NT2/D1 (cell line): ENCODE results near the gene RPL14.

ENCODE experiments used
- DNase-seq: peaks from one replicate; pipeline ENCODE4 v3.0.0-alpha.2; 2011; ENCODE audit warnings: low read depth, low spot score
- H3K27me3 ChIP-seq: 2 replicates; pipeline ENCODE4 v1.6.0; 2011; ENCODE audit warnings: mild to moderate bottlenecking; ENCODE audit not compliant: insufficient read length, insufficient read depth
- H3K36me3 ChIP-seq: 2 replicates; pipeline ENCODE4 v1.6.1; 2011; ENCODE audit warnings: mild to moderate bottlenecking, low read length, mixed read lengths; ENCODE audit not compliant: insufficient read depth, insufficient read length
- H3K4me1 ChIP-seq: 2 replicates; pipeline ENCODE4 v1.5.1; 2011; ENCODE audit not compliant: insufficient read depth, insufficient read length
- H3K4me3 ChIP-seq: 2 replicates; pipeline ENCODE4 v1.5.1; 2011; ENCODE audit warnings: low read depth; ENCODE audit not compliant: insufficient read length
- H3K9ac ChIP-seq: 2 replicates; pipeline ENCODE4 v1.6.0; 2011; ENCODE audit warnings: low read depth; ENCODE audit not compliant: insufficient read length
- H3K9me3 ChIP-seq: 2 replicates; pipeline ENCODE4 v1.5.1; 2011; ENCODE audit warnings: mild to moderate bottlenecking, low read length; ENCODE audit not compliant: insufficient read depth
- SUZ12 ChIP-seq: IDR thresholded peaks from 2 replicates; pipeline ENCODE4 v1.6.1; 2011; ENCODE audit not compliant: insufficient read length, insufficient read depth; ENCODE audit errors: extremely low read depth
- YY1 ChIP-seq: IDR thresholded peaks from 2 replicates; pipeline ENCODE4 v1.6.1; 2011; ENCODE audit not compliant: insufficient read length, insufficient read depth
- ZNF274 ChIP-seq: IDR thresholded peaks from 2 replicates; pipeline ENCODE4 v1.6.1; 2011; ENCODE audit warnings: mild to moderate bottlenecking, low read depth, low read length

The RPL14 gene

DNA sequence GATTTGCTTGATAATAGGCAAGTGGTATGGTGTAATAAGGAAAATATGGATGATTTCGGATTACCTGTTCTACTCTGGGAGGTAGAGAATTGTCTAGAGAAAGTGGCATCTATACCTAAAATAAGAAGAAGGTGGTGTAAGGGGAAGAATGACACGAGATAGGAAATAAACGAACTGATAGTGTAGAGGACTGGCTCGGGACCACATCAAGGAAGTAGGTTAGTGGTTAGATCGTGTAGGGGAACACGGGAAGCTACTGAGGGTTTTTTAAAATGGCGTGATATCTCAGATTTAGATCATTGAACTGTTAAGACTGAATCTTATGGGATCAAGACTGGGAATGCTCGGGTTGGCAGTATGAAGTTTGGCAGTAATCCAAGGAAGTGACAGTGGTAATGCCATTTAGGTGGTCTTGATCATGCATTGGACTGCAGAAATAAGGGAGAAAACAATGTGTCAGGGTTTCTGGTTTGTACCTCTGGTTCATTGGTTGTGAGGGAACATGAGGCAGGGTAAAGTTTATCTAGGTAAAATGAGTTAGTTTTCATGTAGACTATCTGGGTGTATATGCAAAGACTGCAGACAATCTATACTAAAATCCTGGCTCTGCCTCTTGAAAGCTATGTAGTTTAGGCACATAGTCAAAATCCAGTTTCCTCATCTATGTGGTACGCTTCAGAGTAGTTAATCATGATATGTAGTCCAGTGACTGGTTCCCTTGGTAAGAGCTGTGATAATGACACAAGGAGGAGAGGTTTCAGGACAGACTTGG is 7.4 kb downstream of the RPL14 start:
- no peak overlapping the region for H3K9ac ChIP-seq
- no peak for DNase-seq
- H3K4me3 ChIP-seq = no peak overlapping the region
- H3K4me1 ChIP-seq = no peaks in the 10 kb centered on the region
- no peaks in the 10 kb centered on the region for H3K27me3 ChIP-seq
- H3K36me3 ChIP-seq = peaks cover 78% of the 10 kb centered on the region
- H3K9me3 ChIP-seq = no peaks in the 10 kb centered on the region
- TF ChIP-seq YY1 = no peak
- TF ChIP-seq SUZ12 = no peak
- no peak for TF ChIP-seq ZNF274

DNA sequence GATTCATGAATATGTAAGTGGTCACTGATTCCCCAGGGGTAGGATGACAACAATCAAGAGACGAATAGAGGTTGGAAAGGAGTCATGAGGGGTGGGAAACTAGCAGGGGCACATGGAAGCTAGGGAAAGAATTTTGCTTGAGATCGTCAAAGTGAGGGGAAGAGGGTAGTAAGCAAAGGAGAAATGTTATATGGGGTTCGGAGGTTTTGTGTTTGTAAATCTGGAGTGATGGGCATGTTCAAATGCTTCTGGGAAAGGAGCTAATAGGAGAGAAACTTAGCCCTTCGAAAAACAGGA is 7.9 kb downstream of the RPL14 start:
- TF ChIP-seq ZNF274 (no peak), YY1 (no peak), SUZ12 (no peak)
- no peaks in the 10 kb centered on the region for H3K27me3 ChIP-seq
- H3K9ac ChIP-seq = no peak overlapping the region
- H3K4me3 ChIP-seq = no peak overlapping the region
- no peaks in the 10 kb centered on the region for H3K9me3 ChIP-seq
- peaks cover 74% of the 10 kb centered on the region for H3K36me3 ChIP-seq
- no peaks in the 10 kb centered on the region for H3K4me1 ChIP-seq
- DNase-seq = no peak

DNA sequence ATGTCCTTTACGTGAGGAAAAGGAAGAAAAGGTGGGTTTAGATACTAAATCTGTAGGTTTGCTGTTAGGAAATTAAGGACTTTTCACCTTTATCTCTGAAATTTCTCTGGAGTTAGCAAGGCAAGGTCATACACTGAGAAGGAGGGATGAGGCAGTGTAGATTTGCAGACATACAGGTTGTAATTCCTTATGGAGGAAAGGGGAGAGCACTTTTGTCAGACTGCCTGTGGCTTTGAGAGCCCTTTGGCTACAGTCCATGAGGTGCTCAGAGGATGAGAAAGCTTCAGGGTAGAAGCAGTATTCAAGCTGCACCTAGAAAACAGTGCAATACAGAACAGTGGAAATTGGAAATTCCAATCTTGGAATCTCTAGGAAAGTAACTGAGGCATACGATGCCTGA is 8.3 kb downstream of the RPL14 start:
- no peak overlapping the region for H3K4me3 ChIP-seq
- H3K9me3 ChIP-seq = no peaks in the 10 kb centered on the region
- peaks cover 70% of the 10 kb centered on the region for H3K36me3 ChIP-seq
- DNase-seq = no peak
- no peaks in the 10 kb centered on the region for H3K4me1 ChIP-seq
- H3K27me3 ChIP-seq = no peaks in the 10 kb centered on the region
- no peak overlapping the region for H3K9ac ChIP-seq
- TF ChIP-seq ZNF274 (no peak), SUZ12 (no peak), YY1 (no peak)

DNA sequence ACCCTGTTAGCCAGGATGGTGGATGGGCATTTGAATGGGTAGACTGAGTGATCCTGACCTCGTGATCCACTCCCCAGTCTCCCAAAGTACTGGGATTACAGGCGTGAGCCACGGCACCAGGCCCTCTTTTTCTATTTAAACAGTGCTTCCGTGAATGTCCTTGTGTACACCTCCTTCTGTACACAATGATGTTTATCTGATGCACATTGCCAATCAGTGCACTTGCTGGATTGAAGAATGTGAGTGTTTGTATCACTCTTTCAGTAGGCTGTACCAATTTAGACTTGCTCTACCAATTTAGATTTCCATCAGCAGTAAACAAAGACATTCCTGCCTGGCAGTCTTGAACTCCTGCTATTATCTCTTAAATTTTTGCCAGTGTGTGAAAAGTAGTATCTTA is 10.9 kb downstream of the RPL14 start:
- DNase-seq = no peak
- Histone ChIP-seq H3K4me3 (no peak overlapping the region), H3K36me3 (peaks cover 48% of the 10 kb centered on the region), H3K4me1 (no peaks in the 10 kb centered on the region), H3K9ac (no peak overlapping the region), H3K9me3 (no peaks in the 10 kb centered on the region), H3K27me3 (no peaks in the 10 kb centered on the region)
- no peak for TF ChIP-seq YY1
- no peak for TF ChIP-seq ZNF274
- no peak for TF ChIP-seq SUZ12

DNA sequence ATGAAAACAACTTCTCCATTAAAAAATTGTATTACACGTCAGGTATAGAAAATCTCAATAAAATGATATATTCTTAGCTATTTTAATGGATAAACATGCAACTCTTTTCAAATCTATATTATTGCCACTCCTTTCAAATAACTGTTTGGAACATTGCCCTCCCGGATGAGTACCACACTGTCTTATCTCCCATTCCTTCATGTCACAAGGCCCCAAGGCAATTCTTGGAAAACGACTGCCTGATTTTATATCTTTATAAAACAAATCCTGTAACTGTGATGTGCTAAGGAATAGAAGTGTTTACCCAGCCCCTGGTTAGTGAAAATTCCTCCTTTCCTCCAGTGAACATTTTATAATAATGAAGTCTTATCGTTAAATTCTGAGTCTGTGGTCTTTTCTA is 13.6 kb downstream of the RPL14 start:
- Histone ChIP-seq H3K27me3 (no peaks in the 10 kb centered on the region), H3K4me1 (no peaks in the 10 kb centered on the region), H3K9ac (no peak overlapping the region), H3K4me3 (no peak overlapping the region), H3K36me3 (peaks cover 22% of the 10 kb centered on the region), H3K9me3 (no peaks in the 10 kb centered on the region)
- TF ChIP-seq YY1 = no peak
- TF ChIP-seq SUZ12 = no peak
- TF ChIP-seq ZNF274 = no peak
- DNase-seq = no peak

DNA sequence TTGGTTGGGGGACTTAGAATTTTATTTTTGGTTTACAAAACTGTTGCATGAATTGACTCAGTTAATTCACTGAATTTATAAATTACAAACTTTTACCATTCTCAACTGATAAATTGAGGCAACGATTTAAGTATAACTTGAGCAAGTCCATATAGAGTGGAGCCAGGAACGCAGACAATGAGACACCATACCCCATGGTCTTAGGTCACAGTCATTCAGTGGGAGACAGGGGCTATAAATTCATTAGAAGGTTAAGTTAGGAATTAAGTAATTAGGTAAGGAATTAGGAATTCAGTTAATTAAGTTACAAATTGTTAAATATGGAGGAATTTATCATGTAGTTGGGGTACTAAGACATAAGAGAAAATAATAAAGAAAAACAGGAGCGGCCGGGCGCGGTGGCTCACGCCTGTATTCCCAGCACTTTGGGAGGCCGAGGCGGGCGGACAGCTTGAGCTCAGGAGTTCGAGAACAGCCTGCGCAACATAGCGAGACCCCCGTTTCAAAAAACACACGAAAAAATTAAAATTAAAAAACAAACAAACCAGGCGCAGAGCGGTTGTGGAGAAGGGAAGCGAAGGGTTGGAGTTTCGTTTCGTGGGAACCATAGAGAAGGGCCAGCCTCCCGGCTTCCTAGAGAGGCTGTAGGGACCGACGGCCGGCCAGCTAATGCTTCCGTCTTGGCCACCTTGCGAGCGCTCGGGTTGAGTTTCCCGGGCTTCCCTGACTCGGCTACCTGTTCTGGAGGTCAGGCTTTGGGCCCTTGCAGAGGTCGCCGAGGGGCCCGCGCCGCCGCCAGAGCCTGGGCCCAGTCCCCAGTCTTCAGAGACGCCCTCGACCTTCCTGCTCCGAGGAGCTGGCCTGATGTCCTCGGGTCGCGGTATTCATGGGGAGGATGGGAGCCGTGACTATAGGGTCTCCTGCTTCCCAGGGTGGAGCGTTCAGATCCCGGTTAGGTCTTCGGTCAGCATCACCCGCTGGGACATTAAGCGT is 19.6 kb downstream of the RPL14 start, which contains the start of gene ZNF619:
Gene ZNF619, plus strand, starts transcription at position 645 of the 993 bp plus-strand sequence. CDS start 858 bp downstream, outside the sequence.
- no peak for DNase-seq
- Histone ChIP-seq H3K9ac (peak within 1 kb of the TSS; percentile 79), H3K4me3 (peak within 1 kb of the TSS; percentile 61)

DNA sequence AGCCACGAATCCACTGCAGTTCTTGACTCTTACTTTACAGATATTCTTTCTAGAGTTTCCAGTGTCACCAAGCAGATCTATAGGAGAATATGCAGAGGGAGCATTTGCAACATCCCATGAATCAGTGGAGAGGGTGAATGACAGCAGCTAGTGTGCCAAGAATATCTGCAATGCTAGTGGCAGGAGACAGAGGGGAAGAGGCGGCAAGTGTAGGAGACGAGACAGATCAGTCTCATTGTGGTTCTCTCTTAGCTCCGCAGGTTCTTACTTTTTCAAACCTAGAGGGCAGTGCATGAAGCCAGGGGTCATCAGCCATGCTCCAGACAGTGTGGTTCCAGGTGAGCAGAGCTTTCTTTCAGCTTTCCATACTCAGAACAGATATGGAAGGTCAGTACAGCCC is 20.5 kb downstream of the RPL14 start:
- H3K9me3 ChIP-seq = no peaks in the 10 kb centered on the region
- no peaks in the 10 kb centered on the region for H3K27me3 ChIP-seq
- no peaks in the 10 kb centered on the region for H3K4me1 ChIP-seq
- peaks cover 6% of the 10 kb centered on the region for H3K36me3 ChIP-seq
- no peak for TF ChIP-seq YY1
- no peak for TF ChIP-seq ZNF274
- no peak for TF ChIP-seq SUZ12
- no peak for DNase-seq
- H3K4me3 ChIP-seq = peak overlapping the region; percentile 61
- H3K9ac ChIP-seq = no peak overlapping the region

More for the DNA sequence above, 19.6 kb downstream of the RPL14 start, which contains the start of gene ZNF619:
- H3K36me3 ChIP-seq = peaks cover 6% of the 10 kb centered on the region
- no peaks in the 10 kb centered on the region for H3K4me1 ChIP-seq
- H3K27me3 ChIP-seq = no peaks in the 10 kb centered on the region
- no peak for TF ChIP-seq ZNF274
- no peaks in the 10 kb centered on the region for H3K9me3 ChIP-seq
